SK-N-SH (cell line): ENCODE data around the gene CCDC197. TPM values are rescaled to one million over a fixed set of nuclear protein-coding genes. Genes with fewer than 3 reads are reported as not detected.

Experiments used
- CTCF ChIA-PET: fragments of 300-600, 350-600 bp; formaldehyde crosslinking; extraction: SDS; loops from one replicate; lab custom pipeline; 2021; lab: Yijun Ruan, JAX
- POLR2A ChIA-PET: fragments of 350-600 bp; sonication (Branson Sonifier 250); formaldehyde crosslinking; extraction: SDS; loops from one replicate; lab custom pipeline; 2020; ENCODE audit warnings: antibody characterized with exemption, inconsistent platforms; lab: Yijun Ruan, JAX
- DNase-seq: peaks from one replicate; pipeline ENCODE4 v3.0.0; 2012
- H2AFZ ChIP-seq: fragments of 200-600 bp; sonication (generic); 2 replicates; pipeline ENCODE4 v1.8.1; 2016; ENCODE audit warnings: antibody characterized with exemption, mild to moderate bottlenecking, low read depth
- H3F3A ChIP-seq: fragments of 200-600 bp; sonication (generic); replicated peaks from 2 replicates; pipeline ENCODE3; 2016; ENCODE audit warnings: antibody characterized with exemption, mild to moderate bottlenecking; ENCODE audit not compliant: insufficient read depth
- H3K27ac ChIP-seq, 2 experiments: fragments of 200-500 bp in 1 of 2; fragments of 200-600 bp in 1 of 2; sonication (Bioruptor generic) in 1 of 2; sonication (generic), shearing (Covaris generic) in 1 of 2; 2 replicates each; pipeline versions ENCODE4 v1.5.1 to v1.6.1; 2014 to 2016; ENCODE audit warnings: low read depth in 2 of 2, inconsistent platforms in 1 of 2, low read length in 1 of 2, mild to moderate bottlenecking in 1 of 2, mixed read lengths in 1 of 2
- H3K27me3 ChIP-seq: fragments of 200-600 bp; sonication (generic), shearing (Covaris generic); 2 replicates; pipeline ENCODE4 v1.6.1; 2016; ENCODE audit warnings: mixed run types; ENCODE audit not compliant: insufficient read depth
- H3K36me3 ChIP-seq, 2 experiments: fragments of 200-500 bp in 1 of 2; fragments of 200-600 bp in 1 of 2; sonication (Bioruptor generic) in 1 of 2; sonication (generic) in 1 of 2; replicated peaks in 1 of 2; 2 replicates each; pipeline versions ENCODE3 to v1.5.1; 2014 to 2016; ENCODE audit warnings: low read length in 1 of 2, mild to moderate bottlenecking in 1 of 2; ENCODE audit not compliant: insufficient read depth in 2 of 2, control insufficient read depth in 1 of 2
- H3K4me1 ChIP-seq, 2 experiments: fragments of 200-500 bp in 1 of 2; fragments of 200-600 bp in 1 of 2; sonication (Bioruptor generic) in 1 of 2; sonication (generic), shearing (Covaris generic) in 1 of 2; 2 replicates each; pipeline versions ENCODE4 v1.5.1 to v1.6.1; 2014 to 2016; ENCODE audit warnings: low read depth in 1 of 2, low read length in 1 of 2, mixed run types in 1 of 2; ENCODE audit not compliant: insufficient read depth in 2 of 2, control insufficient read depth in 1 of 2
- H3K4me2 ChIP-seq: fragments of 200-600 bp; sonication (generic), shearing (Covaris generic); 2 replicates; pipeline ENCODE4 v1.6.1; 2017; ENCODE audit warnings: mixed run types
- H3K4me3 ChIP-seq, 2 experiments: fragments of 200-500 bp in 1 of 2; fragments of 200-600 bp in 1 of 2; sonication (Bioruptor generic) in 1 of 2; sonication (generic), shearing (Covaris generic) in 1 of 2; 2 replicates each; pipeline versions ENCODE4 v1.5.1 to v1.8.1; 2014 to 2016; ENCODE audit warnings: low read depth in 2 of 2, inconsistent platforms in 1 of 2, low read length in 1 of 2, mild to moderate bottlenecking in 1 of 2, mixed read lengths in 1 of 2, moderate library complexity in 1 of 2
- H3K79me2 ChIP-seq: fragments of 200-600 bp; sonication (generic); 2 replicates; pipeline ENCODE4 v1.8.1; 2017; ENCODE audit warnings: mild to moderate bottlenecking; ENCODE audit not compliant: insufficient read depth
- H3K9ac ChIP-seq: fragments of 200-600 bp; sonication (generic); 2 replicates; pipeline ENCODE4 v1.6.1; 2017; ENCODE audit warnings: mixed run types
- H3K9me2 ChIP-seq: fragments of 200-600 bp; sonication (generic); 2 replicates; pipeline ENCODE4 v1.6.1; 2017; ENCODE audit warnings: mixed run types
- H3K9me3 ChIP-seq: fragments of 200-600 bp; sonication (generic); 2 replicates; pipeline ENCODE4 v1.6.1; 2017; ENCODE audit warnings: mixed run types, mild to moderate bottlenecking, moderate library complexity
- H4K20me1 ChIP-seq: fragments of 200-600 bp; sonication (generic); 2 replicates; pipeline ENCODE4 v1.6.1; 2017; ENCODE audit warnings: mild to moderate bottlenecking, mixed run types; ENCODE audit not compliant: insufficient read depth
- CHD2 ChIP-seq: fragments of 150-350 bp; IDR thresholded peaks from 2 replicates; pipeline ENCODE4 v1.6.1; 2018; ENCODE audit warnings: low read length; ENCODE audit not compliant: partially characterized antibody
- EP300 ChIP-seq, 2 experiments: IDR thresholded peaks; 2 replicates each; pipeline versions ENCODE4 v1.4.0 to v1.6.1; 2012; ENCODE audit warnings: borderline replicate concordance in 1 of 2, low read depth in 1 of 2, low read length in 1 of 2
- EZH2phosphoT487 ChIP-seq: fragments of 200-600 bp; sonication (generic); IDR thresholded peaks from 2 replicates; pipeline ENCODE4 v1.6.1; 2017; ENCODE audit warnings: low read depth, mixed run types, mild to moderate bottlenecking, antibody characterized with exemption, moderate library complexity, borderline replicate concordance
- FOSL2 ChIP-seq: IDR thresholded peaks from 2 replicates; pipeline ENCODE4 v1.4.0; 2012; ENCODE audit warnings: low read depth, mild to moderate bottlenecking, moderate library complexity, borderline replicate concordance
- FOXM1 ChIP-seq: IDR thresholded peaks from 2 replicates; pipeline ENCODE4 v1.4.0; 2012; ENCODE audit warnings: low read depth, mild to moderate bottlenecking
- JUND ChIP-seq: IDR thresholded peaks from 2 replicates; pipeline ENCODE4 v1.4.0; 2012
- MAX ChIP-seq: IDR thresholded peaks from 2 replicates; pipeline ENCODE4 v1.4.0; 2012; ENCODE audit warnings: low read depth
- MEF2A ChIP-seq: IDR thresholded peaks from 2 replicates; pipeline ENCODE4 v1.4.0; 2012; ENCODE audit warnings: low read depth, borderline replicate concordance
- MXI1 ChIP-seq: IDR thresholded peaks from 2 replicates; pipeline ENCODE4 v1.6.1; 2012; ENCODE audit warnings: mild to moderate bottlenecking, low read depth, low read length, improper control_type of control experiment
- NFIC ChIP-seq: IDR thresholded peaks from 2 replicates; pipeline ENCODE4 v1.4.0; 2012; ENCODE audit warnings: borderline replicate concordance
- NRF1 ChIP-seq: IDR thresholded peaks from 2 replicates; pipeline ENCODE4 v1.6.1; 2012; ENCODE audit warnings: low read depth, mild to moderate bottlenecking, low read length
- POLR2AphosphoS5 ChIP-seq: IDR thresholded peaks from 2 replicates; pipeline ENCODE4 v1.6.1; 2012; ENCODE audit warnings: low read depth, low read length
- RCOR1 ChIP-seq: fragments of 150-350 bp; IDR thresholded peaks from 2 replicates; pipeline ENCODE4 v1.6.1; 2017; ENCODE audit warnings: antibody characterized with exemption, low read length
- SMC3 ChIP-seq: IDR thresholded peaks from 2 replicates; pipeline ENCODE4 v1.6.1; 2012; ENCODE audit warnings: low read depth, low read length, improper control_type of control experiment
- TAF1 ChIP-seq: IDR thresholded peaks from 2 replicates; pipeline ENCODE4 v1.6.1; 2012; ENCODE audit warnings: low read depth, mild to moderate bottlenecking, low read length, moderate library complexity, borderline replicate concordance
- YY1 ChIP-seq: IDR thresholded peaks from 2 replicates; pipeline ENCODE4 v1.4.0; 2012; ENCODE audit warnings: low read depth, mild to moderate bottlenecking
- WGBS: methylation state at CpG from one replicate; pipeline ENCODE4 v1.1.6; 2017; ENCODE audit warnings: low lambda C conversion rate; 5-methylcytosine and 5-hydroxymethylcytosine counted together
- polyA plus RNA-seq, 3 experiments: library from polyadenylated mRNA; depleted of rRNA; stranded (reverse); fragments of >200 nt; gene quantifications; 2 replicates each; pipeline ENCODE4 v1.2.3, GENCODE V29; 2012
- TF ChIP-seq, protein P1 (sequence below): IDR thresholded peaks from 2 replicates; pipeline ENCODE4 v1.4.0; 2012; ENCODE audit warnings: low read depth, borderline replicate concordance
- TF ChIP-seq, protein P2 (sequence below): IDR thresholded peaks from 2 replicates; pipeline ENCODE4; 2012
- TF ChIP-seq, protein P3 (sequence below): fragments of 150-350 bp; IDR thresholded peaks from 2 replicates; pipeline ENCODE4 v1.6.1; 2017; ENCODE audit warnings: antibody characterized with exemption, low read length, low read depth, borderline replicate concordance
- TF ChIP-seq, protein P4 (sequence below): fragments of 150-350 bp; IDR thresholded peaks from 2 replicates; pipeline ENCODE4 v1.6.1; 2016; ENCODE audit warnings: mild to moderate bottlenecking, low read depth, low read length

Gene CCDC197
- polyA plus RNA-seq, 1 of the 3 experiments (the other 2 are of a cell fraction): not detected

- TF ChIP-seq EP300 (IDR thresholded peaks at IDR 0.05; ENCODE audit: borderline replicate concordance in 1 of 2, low read depth in 1 of 2, low read length in 1 of 2) (peak in 1 of 2 experiments; percentile 90; a peak in 2 of 4 replicates), NFIC (peak; percentile 80), YY1 (no peak), JUND (peak; percentile 90), EZH2phosphoT487 (no peak)
- TF ChIP-seq, protein P1, sequence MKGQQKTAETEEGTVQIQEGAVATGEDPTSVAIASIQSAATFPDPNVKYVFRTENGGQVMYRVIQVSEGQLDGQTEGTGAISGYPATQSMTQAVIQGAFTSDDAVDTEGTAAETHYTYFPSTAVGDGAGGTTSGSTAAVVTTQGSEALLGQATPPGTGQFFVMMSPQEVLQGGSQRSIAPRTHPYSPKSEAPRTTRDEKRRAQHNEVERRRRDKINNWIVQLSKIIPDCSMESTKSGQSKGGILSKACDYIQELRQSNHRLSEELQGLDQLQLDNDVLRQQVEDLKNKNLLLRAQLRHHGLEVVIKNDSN: peak; percentile 25; the same call in 1 of the 2 replicates
- TF ChIP-seq, protein P2, sequence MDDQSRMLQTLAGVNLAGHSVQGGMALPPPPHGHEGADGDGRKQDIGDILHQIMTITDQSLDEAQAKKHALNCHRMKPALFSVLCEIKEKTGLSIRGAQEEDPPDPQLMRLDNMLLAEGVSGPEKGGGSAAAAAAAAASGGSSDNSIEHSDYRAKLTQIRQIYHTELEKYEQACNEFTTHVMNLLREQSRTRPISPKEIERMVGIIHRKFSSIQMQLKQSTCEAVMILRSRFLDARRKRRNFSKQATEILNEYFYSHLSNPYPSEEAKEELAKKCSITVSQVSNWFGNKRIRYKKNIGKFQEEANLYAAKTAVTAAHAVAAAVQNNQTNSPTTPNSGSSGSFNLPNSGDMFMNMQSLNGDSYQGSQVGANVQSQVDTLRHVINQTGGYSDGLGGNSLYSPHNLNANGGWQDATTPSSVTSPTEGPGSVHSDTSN: peak; percentile 98
- TF ChIP-seq, all 33 proteins: peak for 13
Observed at GRCh38 chr14:93994919-93995682, 2.0 kb upstream of the CCDC197 start (continued).

DNA sequence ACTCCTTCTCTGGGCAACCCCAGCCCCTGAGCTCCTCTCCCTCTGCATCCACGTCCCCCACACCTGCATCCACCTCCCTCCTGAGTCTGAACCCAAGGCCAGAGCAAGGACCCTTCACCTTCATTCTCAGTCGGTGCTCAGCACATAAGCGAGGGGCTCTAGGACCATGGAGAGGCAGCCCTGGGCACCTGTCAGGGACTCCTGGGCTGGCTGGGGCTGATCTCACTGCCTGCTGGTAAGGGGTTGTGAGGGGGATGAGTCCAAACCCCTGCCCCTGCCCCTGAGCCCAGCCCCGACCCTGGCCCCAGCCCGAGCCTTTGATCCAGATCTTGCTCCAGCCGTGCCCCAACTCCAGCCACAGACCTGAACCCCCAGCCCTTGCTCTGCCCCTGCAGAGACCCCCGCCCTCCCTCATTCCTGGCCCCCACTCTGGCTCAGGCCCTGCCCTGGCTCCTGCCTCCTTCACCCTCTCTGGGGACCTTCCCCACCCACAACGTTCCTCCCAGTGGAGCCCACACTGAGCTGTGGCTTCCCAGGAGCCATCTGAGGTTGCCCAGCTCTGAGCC is 888 bp upstream of the CCDC197 start:
- WGBS: 87% methylated on average over 3 of the region's 8 CpGs
- Histone ChIP-seq H3K79me2 (no peaks in the 10 kb centered on the region), H3F3A (peaks cover 10% of the 10 kb centered on the region), H3K4me3 (no peak overlapping the region), H3K36me3 (no peaks in the 10 kb centered on the region), H2AFZ (no peak overlapping the region), H3K9ac (0 out of 2 replicates have a peak overlapping the region, but pooled peaks have one; percentile 62), H3K9me2 (no peaks in the 10 kb centered on the region), H3K4me1 (peaks cover 0 to 11% of the 10 kb centered on the region in 2 experiments; a peak in 3 of 4 replicates), H3K4me2 (0 out of 2 replicates have a peak overlapping the region, but pooled peaks have one; percentile 69), H3K27me3 (no peaks in the 10 kb centered on the region), H3K27ac (peak overlapping the region in 1 of 2 experiments; percentile 90; a peak in 1 of 4 replicates), H4K20me1 (no peaks in the 10 kb centered on the region), H3K9me3 (no peaks in the 10 kb centered on the region)
- TF ChIP-seq NRF1 (no peak), RCOR1 (no peak), POLR2AphosphoS5 (no peak), YY1 (no peak), MEF2A (no peak), NFIC (no peak), MAX (no peak), TAF1 (no peak), SMC3 (no peak), FOSL2 (no peak), FOXM1 (no peak), CHD2 (no peak), MXI1 (no peak)
- TF ChIP-seq, protein P3, sequence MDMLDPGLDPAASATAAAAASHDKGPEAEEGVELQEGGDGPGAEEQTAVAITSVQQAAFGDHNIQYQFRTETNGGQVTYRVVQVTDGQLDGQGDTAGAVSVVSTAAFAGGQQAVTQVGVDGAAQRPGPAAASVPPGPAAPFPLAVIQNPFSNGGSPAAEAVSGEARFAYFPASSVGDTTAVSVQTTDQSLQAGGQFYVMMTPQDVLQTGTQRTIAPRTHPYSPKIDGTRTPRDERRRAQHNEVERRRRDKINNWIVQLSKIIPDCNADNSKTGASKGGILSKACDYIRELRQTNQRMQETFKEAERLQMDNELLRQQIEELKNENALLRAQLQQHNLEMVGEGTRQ: no peak
- TF ChIP-seq, protein P4, sequence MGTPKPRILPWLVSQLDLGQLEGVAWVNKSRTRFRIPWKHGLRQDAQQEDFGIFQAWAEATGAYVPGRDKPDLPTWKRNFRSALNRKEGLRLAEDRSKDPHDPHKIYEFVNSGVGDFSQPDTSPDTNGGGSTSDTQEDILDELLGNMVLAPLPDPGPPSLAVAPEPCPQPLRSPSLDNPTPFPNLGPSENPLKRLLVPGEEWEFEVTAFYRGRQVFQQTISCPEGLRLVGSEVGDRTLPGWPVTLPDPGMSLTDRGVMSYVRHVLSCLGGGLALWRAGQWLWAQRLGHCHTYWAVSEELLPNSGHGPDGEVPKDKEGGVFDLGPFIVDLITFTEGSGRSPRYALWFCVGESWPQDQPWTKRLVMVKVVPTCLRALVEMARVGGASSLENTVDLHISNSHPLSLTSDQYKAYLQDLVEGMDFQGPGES: no peak
- TF ChIP-seq, protein P1: no peak
- TF ChIP-seq, protein P2: no peak
- DNase-seq: no peak
- ChIA-PET POLR2A (no interaction called here), CTCF (interaction anchor here (1.1 to 11.9 kb wide), 4 partner anchors 10 to 341 kb away, joined by 3 to 219 read pairs (median 4); no protein-coding TSS in a partner anchor)
